Brain microvascular endothelial cell (primary cell): Measurements from ENCODE around the gene ST14.

Source experiments
- DNase-seq: peaks from one replicate; pipeline ENCODE4 v3.0.0-alpha.2; 2020
- H3K27ac ChIP-seq: fragments of 250-450 bp; sonication (Bioruptor Pico); 2 replicates; pipeline ENCODE4 v1.5.1; 2020; ENCODE audit warnings: mild to moderate bottlenecking, moderate library complexity
- H3K27me3 ChIP-seq: fragments of 250-450 bp; sonication (Bioruptor Pico); replicated peaks from 2 replicates; pipeline ENCODE4 v1.5.1; 2020; ENCODE audit warnings: mild to moderate bottlenecking
- H3K36me3 ChIP-seq: fragments of 250-450 bp; sonication (Bioruptor Pico); replicated peaks from 2 replicates; pipeline ENCODE4 v1.5.1; 2020; ENCODE audit warnings: mild to moderate bottlenecking
- H3K4me3 ChIP-seq: 2 replicates; pipeline ENCODE4 v1.5.1; 2011; ENCODE audit warnings: low read depth, mild to moderate bottlenecking, control low read depth, low read length, moderate library complexity
- in situ Hi-C: cut with HindIII; loops from 2 replicates; pipeline ENCODE4 v1.10.0; 2017; ENCODE audit warnings: low sequenced_read_pairs, low pct_ligation_motif_present
- TF ChIP-seq, protein P1 (sequence below): IDR thresholded peaks from 2 replicates; pipeline ENCODE4 v1.5.1; 2011; ENCODE audit warnings: low read depth, mild to moderate bottlenecking, moderate library complexity, low read length, control low read depth, inconsistent platforms; ENCODE audit errors: missing control alignments

ST14 gene

DNA sequence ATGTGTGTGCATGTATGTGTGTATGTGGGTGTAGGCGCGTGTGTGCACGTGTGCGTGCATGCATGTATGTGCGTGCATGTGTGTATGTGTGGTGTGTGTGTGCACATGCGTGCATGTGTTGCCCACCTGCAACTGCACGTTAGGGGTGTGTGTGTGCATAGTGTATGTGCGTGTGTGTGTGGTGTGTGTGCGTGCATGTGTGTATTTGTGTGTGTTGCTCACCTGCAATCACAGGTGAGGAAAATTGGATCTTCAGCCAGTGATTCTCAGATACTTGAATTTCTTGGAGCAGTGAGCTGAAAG, 54.3 kb downstream of the ST14 start:
- TF ChIP-seq, protein P1, sequence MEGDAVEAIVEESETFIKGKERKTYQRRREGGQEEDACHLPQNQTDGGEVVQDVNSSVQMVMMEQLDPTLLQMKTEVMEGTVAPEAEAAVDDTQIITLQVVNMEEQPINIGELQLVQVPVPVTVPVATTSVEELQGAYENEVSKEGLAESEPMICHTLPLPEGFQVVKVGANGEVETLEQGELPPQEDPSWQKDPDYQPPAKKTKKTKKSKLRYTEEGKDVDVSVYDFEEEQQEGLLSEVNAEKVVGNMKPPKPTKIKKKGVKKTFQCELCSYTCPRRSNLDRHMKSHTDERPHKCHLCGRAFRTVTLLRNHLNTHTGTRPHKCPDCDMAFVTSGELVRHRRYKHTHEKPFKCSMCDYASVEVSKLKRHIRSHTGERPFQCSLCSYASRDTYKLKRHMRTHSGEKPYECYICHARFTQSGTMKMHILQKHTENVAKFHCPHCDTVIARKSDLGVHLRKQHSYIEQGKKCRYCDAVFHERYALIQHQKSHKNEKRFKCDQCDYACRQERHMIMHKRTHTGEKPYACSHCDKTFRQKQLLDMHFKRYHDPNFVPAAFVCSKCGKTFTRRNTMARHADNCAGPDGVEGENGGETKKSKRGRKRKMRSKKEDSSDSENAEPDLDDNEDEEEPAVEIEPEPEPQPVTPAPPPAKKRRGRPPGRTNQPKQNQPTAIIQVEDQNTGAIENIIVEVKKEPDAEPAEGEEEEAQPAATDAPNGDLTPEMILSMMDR, result no peak
- in situ Hi-C loops, result loop anchor here (25.0 kb wide), 1 partner anchor 173 kb away; no protein-coding TSS in a partner anchor
- peaks cover 31% of the 10 kb centered on the region for H3K27me3 ChIP-seq
- no peaks in the 10 kb centered on the region for H3K36me3 ChIP-seq
- no peak overlapping the region for H3K27ac ChIP-seq
- no peak for DNase-seq
- no peak overlapping the region for H3K4me3 ChIP-seq

GRCh38 chr11:130214861-130215530, 55.4 kb downstream of the ST14 start:
- Histone ChIP-seq H3K4me3 (no peak overlapping the region), H3K27ac (no peak overlapping the region), H3K27me3 (peaks cover 31% of the 10 kb centered on the region), H3K36me3 (no peaks in the 10 kb centered on the region)
- TF ChIP-seq, protein P1, result no peak
- in situ Hi-C loops, result loop anchor here (25.0 kb wide), 1 partner anchor 172 kb away; no protein-coding TSS in a partner anchor
- DNase-seq, result no peak

DNA sequence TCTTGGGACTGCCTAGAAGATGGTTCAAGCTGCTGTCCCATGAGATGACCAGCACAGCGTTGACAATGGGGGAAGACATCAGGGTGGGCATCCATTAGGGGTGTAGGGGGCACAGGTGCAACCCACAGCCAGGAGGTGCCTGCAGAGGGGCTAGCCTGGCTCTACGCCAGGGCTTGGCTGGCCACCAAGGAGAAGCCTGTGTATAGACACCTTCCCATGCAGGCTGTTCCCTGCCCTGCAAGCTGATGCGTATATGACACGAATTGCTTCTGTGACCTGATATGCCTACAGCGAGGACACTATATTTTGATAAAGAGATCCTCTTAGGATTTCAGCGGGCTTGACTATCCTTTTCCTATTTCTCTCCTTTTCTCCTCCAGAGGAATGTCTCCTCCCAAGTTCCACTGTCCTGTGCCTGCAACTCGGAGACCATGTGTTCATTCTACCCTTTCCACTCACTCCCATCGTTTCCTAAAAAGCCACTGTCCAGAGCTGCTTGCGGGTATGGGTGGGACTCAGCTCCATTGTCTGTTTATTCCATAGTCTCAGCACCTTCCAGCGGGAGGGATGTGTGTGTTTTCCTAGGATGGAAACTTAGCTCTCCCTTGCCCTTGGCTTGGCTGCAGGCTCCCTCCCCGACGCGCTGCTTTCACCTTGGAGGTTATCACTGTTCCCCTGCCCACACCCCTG, 56.1 kb downstream of the ST14 start:
- H3K27ac ChIP-seq, result no peak overlapping the region
- no peaks in the 10 kb centered on the region for H3K36me3 ChIP-seq
- in situ Hi-C loops, result loop anchor here (25.0 kb wide), 1 partner anchor 172 kb away; no protein-coding TSS in a partner anchor
- DNase-seq, result no peak
- TF ChIP-seq, protein P1, result no peak
- peaks cover 31% of the 10 kb centered on the region for H3K27me3 ChIP-seq
- H3K4me3 ChIP-seq, result no peak overlapping the region

- Histone ChIP-seq H3K27me3 (peaks cover 31% of the 10 kb centered on the region), H3K36me3 (no peaks in the 10 kb centered on the region), H3K27ac (no peak overlapping the region), H3K4me3 (no peak overlapping the region)
- DNase-seq, result no peak
- TF ChIP-seq, protein P1, result no peak
- in situ Hi-C loops, result loop anchor here (25.0 kb wide), 1 partner anchor 171 kb away; no protein-coding TSS in a partner anchor
Measured at GRCh38 chr11:130216221-130216550, 56.6 kb downstream of the ST14 start.

DNA sequence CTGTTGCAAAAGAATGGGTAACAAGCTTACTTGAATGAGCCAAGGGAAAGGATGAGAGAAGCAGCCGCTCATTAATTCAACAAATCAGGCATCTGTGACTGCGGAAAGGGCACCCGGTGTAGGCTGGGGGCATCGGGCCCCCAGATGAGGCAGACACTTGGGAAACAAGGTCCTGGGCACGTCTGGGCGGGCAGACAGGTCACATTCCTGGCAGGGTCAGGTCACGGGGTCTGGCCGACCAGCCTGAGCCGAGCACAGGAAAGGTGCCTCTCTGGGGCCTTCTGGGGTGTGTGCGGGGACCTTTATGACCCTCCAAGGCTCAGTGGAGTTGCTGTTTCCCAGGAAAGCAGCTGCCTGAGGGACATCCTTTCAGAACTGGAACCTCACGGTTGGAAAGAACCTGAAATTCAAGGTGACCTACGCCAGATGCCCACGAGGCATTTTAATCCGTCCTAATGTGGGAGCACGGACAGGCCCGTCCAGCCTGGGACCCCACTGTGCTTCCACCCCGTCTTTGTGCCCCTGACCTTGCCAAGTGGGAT, 57.1 kb downstream of the ST14 start:
- DNase-seq, result no peak
- Histone ChIP-seq H3K27me3 (peaks cover 31% of the 10 kb centered on the region), H3K27ac (no peak overlapping the region), H3K36me3 (no peaks in the 10 kb centered on the region), H3K4me3 (no peak overlapping the region)
- TF ChIP-seq, protein P1, result no peak
- in situ Hi-C loops, result loop anchor here (25.0 kb wide), 1 partner anchor 171 kb away; no protein-coding TSS in a partner anchor
